HCT116 (cell line): ENCODE data around the gene TCAP. TPM values are rescaled to one million over a fixed set of nuclear protein-coding genes. Genes with fewer than 3 reads are reported as not detected.

Source experiments
- ATAC-seq: fragments of 200-7000 bp; cut with Tn5 transposase; 2 replicates; pipeline ENCODE4 v1.9.1; 2020; ENCODE audit warnings: mild to moderate bottlenecking, moderate library complexity
- BruUV-seq: library from RNA; stranded (reverse); fragments of 400-500 nt; replicated peaks from 2 replicates; lab custom pipeline; 2021; lab: Mats Ljungman, UMichigan
- CTCF ChIA-PET: fragments of 300-600 bp; sonication (Branson Sonifier 250); formaldehyde crosslinking; loops from one replicate; lab custom pipeline; 2021; ENCODE audit warnings: antibody characterized with exemption; lab: Charles Lee
- POLR2A ChIA-PET: fragments of 300-600, 350-600 bp; sonication (Branson Sonifier 250); formaldehyde crosslinking; loops from one replicate; lab custom pipeline; 2021; ENCODE audit warnings: antibody characterized with exemption; lab: Charles Lee
- RAD21 ChIA-PET, 2 experiments: fragments of 300-600 bp; sonication (Branson Sonifier 250); formaldehyde crosslinking; loops; one replicate each; lab custom pipeline; 2023; ENCODE audit warnings: low total read pairs in 2 of 2; ENCODE audit not compliant: uncharacterized antibody in 2 of 2, unreplicated experiment in 2 of 2, low non-redundant PET in 1 of 2; lab: Charles Lee
- DNase-seq: peaks from one replicate; pipeline ENCODE4 v3.0.0-alpha.2; 2010; ENCODE audit warnings: low read depth, low spot score
- H2AFZ ChIP-seq: fragments of 200-600 bp; shearing (Covaris generic), sonication (generic); 2 replicates; pipeline ENCODE4 v1.6.1; 2017; ENCODE audit warnings: low read depth, mixed run types, mixed read lengths, antibody characterized with exemption, low read length; ENCODE audit not compliant: poor library complexity, severe bottlenecking
- H3K27ac ChIP-seq: 2 replicates; pipeline ENCODE4 v1.5.1; 2012; ENCODE audit warnings: low read depth, low read length
- H3K27me3 ChIP-seq: fragments of 200-600 bp; sonication (generic); 2 replicates; pipeline ENCODE4 v1.6.1; 2016; ENCODE audit warnings: mixed run types, low read length, mixed read lengths; ENCODE audit not compliant: insufficient read depth
- H3K36me3 ChIP-seq, 2 experiments: fragments of 200-500 bp in 1 of 2; fragments of 200-600 bp in 1 of 2; sonication (Bioruptor generic) in 1 of 2; sonication (generic) in 1 of 2; 2 replicates each; pipeline versions ENCODE4 v1.5.1 to v1.6.1; 2014 to 2016; ENCODE audit warnings: low read length in 2 of 2, inconsistent platforms in 1 of 2, mixed read lengths in 1 of 2, mixed run types in 1 of 2; ENCODE audit not compliant: insufficient read depth in 2 of 2, control insufficient read depth in 1 of 2
- H3K4me1 ChIP-seq, 2 experiments: fragments of 200-600 bp in 1 of 2; sonication (generic) in 1 of 2; 2 replicates each; pipeline versions ENCODE4 v1.5.1 to v1.6.1; 2012 to 2017; ENCODE audit warnings: low read length in 2 of 2, inconsistent platforms in 1 of 2, mild to moderate bottlenecking in 1 of 2, mixed read lengths in 1 of 2, mixed run types in 1 of 2, moderate library complexity in 1 of 2; ENCODE audit not compliant: insufficient read depth in 2 of 2, control insufficient read depth in 1 of 2
- H3K4me2 ChIP-seq: fragments of 200-600 bp; sonication (generic); 2 replicates; pipeline ENCODE4 v1.6.1; 2017; ENCODE audit warnings: mixed run types, low read length, mixed read lengths
- H3K4me3 ChIP-seq, 2 experiments: fragments of 200-600 bp in 1 of 2; sonication (generic) in 1 of 2; replicated peaks in 1 of 2; 2 replicates each; pipeline ENCODE4 v1.5.1; 2011 to 2016; ENCODE audit warnings: low read length in 2 of 2, control low read depth in 1 of 2, low read depth in 1 of 2, mild to moderate bottlenecking in 1 of 2, mixed read lengths in 1 of 2, mixed run types in 1 of 2
- H3K79me2 ChIP-seq: fragments of 200-600 bp; sonication (generic); 2 replicates; pipeline ENCODE4 v1.6.1; 2017; ENCODE audit warnings: mild to moderate bottlenecking, mixed run types, low read length, moderate library complexity, mixed read lengths; ENCODE audit not compliant: insufficient read depth
- H3K9ac ChIP-seq: fragments of 200-600 bp; sonication (generic); 2 replicates; pipeline ENCODE4 v1.6.1; 2016; ENCODE audit warnings: low read length, mixed read lengths
- H3K9me2 ChIP-seq: fragments of 200-600 bp; sonication (generic), shearing (Covaris generic); 2 replicates; pipeline ENCODE4 v1.6.1; 2017; ENCODE audit warnings: mixed run types, mild to moderate bottlenecking, moderate library complexity; ENCODE audit not compliant: insufficient read depth
- H3K9me3 ChIP-seq, 2 experiments: fragments of 200-500 bp in 1 of 2; fragments of 200-600 bp in 1 of 2; sonication (Bioruptor generic) in 1 of 2; sonication (generic) in 1 of 2; 2 replicates each; pipeline ENCODE4 v1.6.1; 2014 to 2017; ENCODE audit warnings: low read length in 2 of 2, mixed read lengths in 2 of 2, inconsistent platforms in 1 of 2, low read depth in 1 of 2, mild to moderate bottlenecking in 1 of 2, mixed run types in 1 of 2, moderate library complexity in 1 of 2; ENCODE audit not compliant: control insufficient read depth in 1 of 2, insufficient read depth in 1 of 2
- H4K20me1 ChIP-seq: fragments of 200-600 bp; sonication (generic), shearing (Covaris generic); 2 replicates; pipeline ENCODE4 v1.6.1; 2017; ENCODE audit warnings: mixed run types, mild to moderate bottlenecking, moderate library complexity; ENCODE audit not compliant: insufficient read depth
- CEBPB ChIP-seq: IDR thresholded peaks from 2 replicates; pipeline ENCODE4 v1.6.1; 2012; ENCODE audit warnings: low read depth
- ELF1 ChIP-seq: IDR thresholded peaks from 2 replicates; pipeline ENCODE4 v1.6.1; 2012; ENCODE audit warnings: low read depth, borderline replicate concordance
- MAX ChIP-seq: IDR thresholded peaks from 2 replicates; pipeline ENCODE4 v1.6.1; 2012
- REST ChIP-seq: IDR thresholded peaks from 2 replicates; pipeline ENCODE4 v1.6.1; 2012; ENCODE audit warnings: low read depth
- ZBTB33 ChIP-seq: IDR thresholded peaks from 2 replicates; pipeline ENCODE4 v1.6.1; 2011; ENCODE audit warnings: mild to moderate bottlenecking, low read length, moderate library complexity; ENCODE audit not compliant: insufficient replicate concordance; ENCODE audit errors: extremely low read depth
- intact Hi-C: fragments of 100-400 bp; cut with micrococcal nuclease; formaldehyde crosslinking; loops from 2 replicates; pipeline ENCODE4 v1.10.0; 2022
- total RNA-seq: library from RNA; stranded (reverse); gene quantifications from one replicate; pipeline ENCODE4 v1.2.1, GENCODE V29; 2021; ENCODE audit not compliant: unreplicated experiment

TCAP gene
- total RNA-seq, 1 experiment from 2014 or later, result 1.5 TPM

- Histone ChIP-seq H3K36me3 (no peaks in the 10 kb centered on the region), H3K4me3 (no peak overlapping the region), H4K20me1 (no peaks in the 10 kb centered on the region), H3K4me1 (peaks cover 9 to 23% of the 10 kb centered on the region in 2 experiments; a peak in 3 of 4 replicates), H2AFZ (no peak overlapping the region), H3K79me2 (no peaks in the 10 kb centered on the region), H3K27ac (no peak overlapping the region), H3K9ac (no peak overlapping the region), H3K9me3 (no peaks in the 10 kb centered on the region), H3K9me2 (no peaks in the 10 kb centered on the region), H3K4me2 (no peak overlapping the region), H3K27me3 (no peaks in the 10 kb centered on the region)
- no TSS peak for BruUV-seq
- intact Hi-C loops, result no loop called here
- ChIA-PET CTCF (interaction anchor here (0.6 to 8.4 kb wide), 3 partner anchors 6 to 28 kb away, joined by 3 to 157 read pairs (median 4); no protein-coding TSS in a partner anchor), POLR2A (no interaction called here), RAD21 (no interaction called here)
- no peak for TF ChIP-seq ZBTB33
- TF ChIP-seq ELF1, result no peak
- TF ChIP-seq REST, result no peak
- TF ChIP-seq MAX, result no peak
- TF ChIP-seq CEBPB, result no peak
- ATAC-seq (no peak), DNase-seq (no peak)
These were observed 39.9 kb upstream of the TCAP start for GRCh38 chr17:39625198-39625785.
